GM19351 (cell line): Measurements from ENCODE around the gene GPR146.

Experiments
- ATAC-seq: cut with Tn5 transposase; IDR thresholded peaks from one replicate; pipeline ENCODE4 v1.9.1; 2021; ENCODE audit warnings: mild to moderate bottlenecking, moderate library complexity; ENCODE audit not compliant: unreplicated experiment

Gene GPR146

DNA sequence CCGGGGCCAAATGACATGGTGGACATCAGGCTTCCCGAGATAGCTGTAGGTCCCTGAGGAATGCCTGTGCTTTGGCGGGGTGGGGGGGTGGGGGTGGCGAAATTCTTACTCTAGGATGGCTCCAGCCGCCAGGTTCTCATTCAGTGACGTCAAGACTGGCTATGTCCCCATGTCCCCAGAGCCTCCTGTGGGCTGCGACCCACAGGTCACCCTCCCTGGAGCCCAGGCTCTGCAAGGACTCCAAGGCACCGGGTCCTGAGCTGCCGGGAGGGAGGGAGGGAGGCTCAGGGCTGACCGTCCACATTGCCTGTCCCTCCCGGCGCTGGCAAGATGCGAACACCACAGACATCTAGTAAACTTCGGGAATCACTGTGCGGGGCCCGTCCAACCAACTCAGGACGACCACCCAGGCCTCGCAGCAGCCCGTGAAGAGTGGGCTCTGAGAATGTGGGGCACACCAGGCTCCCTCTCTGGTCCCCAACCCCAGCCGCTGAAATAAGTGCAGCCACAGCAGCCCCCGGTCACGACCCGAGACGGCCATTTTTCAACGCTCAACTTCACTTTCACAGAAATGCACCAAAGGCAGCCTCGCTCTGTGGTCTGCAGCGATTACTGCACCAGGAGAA is 12.6 kb downstream of the GPR146 start:
- no peak for ATAC-seq

DNA sequence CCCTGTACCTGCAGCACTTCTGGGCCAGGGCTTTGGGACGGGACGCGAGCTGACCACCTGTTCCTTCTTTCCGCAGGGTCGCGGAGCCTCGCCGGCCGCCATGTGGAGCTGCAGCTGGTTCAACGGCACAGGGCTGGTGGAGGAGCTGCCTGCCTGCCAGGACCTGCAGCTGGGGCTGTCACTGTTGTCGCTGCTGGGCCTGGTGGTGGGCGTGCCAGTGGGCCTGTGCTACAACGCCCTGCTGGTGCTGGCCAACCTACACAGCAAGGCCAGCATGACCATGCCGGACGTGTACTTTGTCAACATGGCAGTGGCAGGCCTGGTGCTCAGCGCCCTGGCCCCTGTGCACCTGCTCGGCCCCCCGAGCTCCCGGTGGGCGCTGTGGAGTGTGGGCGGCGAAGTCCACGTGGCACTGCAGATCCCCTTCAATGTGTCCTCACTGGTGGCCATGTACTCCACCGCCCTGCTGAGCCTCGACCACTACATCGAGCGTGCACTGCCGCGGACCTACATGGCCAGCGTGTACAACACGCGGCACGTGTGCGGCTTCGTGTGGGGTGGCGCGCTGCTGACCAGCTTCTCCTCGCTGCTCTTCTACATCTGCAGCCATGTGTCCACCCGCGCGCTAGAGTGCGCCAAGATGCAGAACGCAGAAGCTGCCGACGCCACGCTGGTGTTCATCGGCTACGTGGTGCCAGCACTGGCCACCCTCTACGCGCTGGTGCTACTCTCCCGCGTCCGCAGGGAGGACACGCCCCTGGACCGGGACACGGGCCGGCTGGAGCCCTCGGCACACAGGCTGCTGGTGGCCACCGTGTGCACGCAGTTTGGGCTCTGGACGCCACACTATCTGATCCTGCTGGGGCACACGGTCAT is 13.3 kb downstream of the GPR146 start:
- no peak for ATAC-seq

GRCh38 chr7:1058311-1058710 is 14.0 kb downstream of the GPR146 start:
- no peak for ATAC-seq

DNA sequence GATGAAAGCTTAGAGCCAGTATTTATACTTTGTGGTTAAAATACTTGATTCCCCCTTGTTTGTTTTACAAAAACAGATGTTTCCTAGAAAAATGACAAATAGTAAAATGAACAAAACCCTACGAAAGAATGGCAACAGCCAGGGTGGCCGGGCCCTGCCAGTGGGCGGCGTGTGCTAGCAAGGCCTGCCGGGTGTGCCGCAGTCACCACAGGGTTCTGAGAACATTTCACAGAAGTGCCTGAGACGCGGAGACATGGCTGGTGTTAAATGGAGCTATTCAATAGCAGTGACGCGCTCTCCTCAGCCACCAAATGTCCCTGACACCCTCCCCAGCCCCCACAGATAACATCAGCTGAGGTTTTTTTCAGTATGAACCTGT is 14.5 kb downstream of the GPR146 start:
- ATAC-seq, result no peak

GRCh38 chr7:1059200-1060091 is 15.1 kb downstream of the GPR146 start:
- ATAC-seq, result peak; percentile 45

DNA sequence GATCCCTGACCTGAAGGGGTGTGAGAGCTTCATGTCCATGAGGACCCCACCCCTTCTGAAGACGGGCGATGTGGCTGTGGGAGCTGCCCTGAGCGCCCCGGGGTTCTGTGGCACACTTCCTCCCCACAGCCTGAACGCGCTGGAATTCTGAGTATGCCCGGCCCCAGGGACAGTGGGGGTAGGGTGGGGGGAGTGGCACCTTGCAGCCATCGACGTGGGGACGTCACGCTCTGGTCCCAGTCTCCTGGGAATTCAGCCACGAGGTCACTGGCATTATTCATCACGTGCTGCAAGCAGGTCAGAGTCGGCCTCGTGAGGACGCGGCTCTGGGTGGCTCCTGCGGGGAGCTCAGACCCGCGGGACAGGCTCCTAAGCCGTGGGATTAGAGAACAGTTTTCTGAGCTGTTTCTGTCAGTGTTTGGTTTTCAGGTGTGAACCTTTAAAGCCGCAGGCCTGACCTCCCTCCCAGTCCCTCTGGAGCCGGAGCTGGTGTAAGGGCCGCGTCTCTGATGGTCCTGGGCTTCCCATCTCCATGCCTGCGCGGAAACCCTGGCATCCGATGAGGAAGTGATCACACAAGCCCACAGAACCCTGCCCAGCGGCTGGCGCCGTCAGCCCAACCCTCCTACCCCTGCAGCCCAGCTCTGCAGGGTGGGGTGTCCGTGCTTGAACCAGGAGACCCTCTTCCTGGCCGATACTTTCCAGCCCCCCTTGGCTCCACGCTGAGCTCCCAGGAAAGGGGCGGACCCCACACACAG is 16.1 kb downstream of the GPR146 start:
- no peak for ATAC-seq

- ATAC-seq, result no peak
Measured at GRCh38 chr7:1061180-1061579, 16.8 kb downstream of the GPR146 start.

- peak; percentile 65 for ATAC-seq
Measured at GRCh38 chr7:1062296-1063294, 18.2 kb downstream of the GPR146 start.

DNA sequence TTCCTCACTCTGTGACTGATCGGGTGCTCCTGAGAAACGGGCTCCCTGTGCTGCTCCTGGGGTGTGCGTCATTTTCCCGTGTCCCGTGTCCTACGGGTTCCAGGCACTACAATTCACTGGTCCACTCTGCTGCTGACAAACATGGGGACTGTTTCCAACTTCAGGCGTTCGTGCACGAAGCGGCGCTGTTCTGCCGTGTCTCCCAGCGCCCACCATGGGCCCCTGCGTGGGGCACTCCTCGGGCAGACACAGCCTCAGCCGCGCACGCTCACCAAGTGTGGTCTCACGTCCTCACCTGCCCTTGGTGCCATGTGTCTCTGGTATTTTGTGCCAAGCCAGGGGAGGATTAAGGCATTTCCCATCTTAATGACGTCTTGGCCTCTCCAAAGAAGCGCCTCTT is 19.0 kb downstream of the GPR146 start:
- no peak for ATAC-seq

- ATAC-seq, result no peak
Measured at GRCh38 chr7:1064581-1064980, 20.2 kb downstream of the GPR146 start.

GRCh38 chr7:1065263-1065584 is 20.9 kb downstream of the GPR146 start:
- ATAC-seq, result no peak

GRCh38 chr7:1065585-1066241 is 21.4 kb downstream of the GPR146 start:
- peak; percentile 72 for ATAC-seq

DNA sequence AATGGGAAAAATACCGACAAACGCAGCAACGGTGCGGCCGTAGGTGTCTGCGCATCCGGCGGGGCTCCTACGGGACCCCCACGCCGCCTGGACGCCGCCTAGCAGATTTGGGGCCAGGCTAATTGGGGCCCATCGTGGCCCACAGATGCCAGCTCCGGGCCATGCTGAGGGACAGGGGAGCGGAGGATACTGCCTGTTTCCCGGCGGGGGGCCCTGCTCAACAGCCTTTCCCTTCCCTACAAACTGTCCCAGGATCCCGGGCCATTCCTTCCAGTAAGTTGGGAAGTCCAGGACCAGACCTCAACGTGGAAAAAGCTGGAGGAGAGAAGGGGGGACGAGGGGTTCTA is 21.9 kb downstream of the GPR146 start:
- no peak for ATAC-seq

DNA sequence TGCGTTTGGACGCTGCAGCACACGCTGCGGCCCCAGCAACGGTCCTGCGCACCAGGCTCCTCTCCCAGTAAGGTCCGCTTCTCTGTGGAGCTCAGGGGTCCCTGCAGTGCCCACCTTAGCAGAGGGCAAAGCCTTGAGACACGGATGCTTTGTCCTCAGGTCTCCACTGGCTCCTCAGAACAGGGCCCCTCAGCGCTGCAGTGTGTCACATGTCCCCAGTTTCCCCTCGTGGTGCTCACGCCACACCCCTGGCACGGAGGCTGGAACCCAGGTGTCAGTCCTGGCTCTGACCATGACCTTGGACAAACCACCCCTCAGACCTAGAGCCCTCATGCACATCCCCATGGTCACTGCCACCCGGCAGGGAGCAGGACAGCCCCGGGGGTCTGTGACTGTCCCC is 23.7 kb downstream of the GPR146 start:
- ATAC-seq, result no peak

DNA sequence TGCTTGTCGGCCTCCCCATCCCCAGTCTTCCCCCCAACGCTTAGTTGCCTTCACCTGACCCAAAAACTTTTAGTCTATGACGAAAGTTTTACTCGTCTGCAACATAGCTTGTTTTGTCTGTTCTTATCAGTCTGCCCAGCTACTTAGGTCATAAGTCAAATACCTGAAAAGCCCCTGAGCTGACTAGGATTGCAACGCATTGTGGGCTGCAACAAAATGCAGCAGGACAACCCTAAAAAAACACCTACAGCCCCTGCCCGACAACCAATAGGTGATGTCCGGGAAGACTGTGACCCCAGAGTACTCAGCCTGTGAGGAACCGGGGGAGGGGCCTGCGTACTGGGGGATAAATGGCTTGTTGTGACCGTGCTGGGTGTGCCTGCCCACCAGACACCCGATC is 24.3 kb downstream of the GPR146 start:
- no peak for ATAC-seq

DNA sequence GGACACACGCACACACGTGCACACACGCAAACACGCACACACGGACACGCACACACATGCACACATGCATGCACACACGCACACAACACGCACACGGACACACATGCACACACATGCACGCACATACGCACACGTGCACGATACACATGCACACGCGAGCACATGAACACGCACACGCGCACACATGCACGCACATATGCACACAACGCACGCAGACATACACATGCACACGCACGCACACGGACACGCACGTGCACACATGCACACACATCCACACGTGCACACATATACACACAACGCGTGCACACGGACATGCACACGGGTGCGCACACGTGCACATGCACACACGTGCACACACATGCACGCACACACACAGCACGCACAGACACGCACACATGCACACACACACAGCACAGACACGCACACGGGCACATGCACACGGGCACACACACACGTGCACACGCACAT is 26.2 kb downstream of the GPR146 start:
- ATAC-seq, result no peak

- no peak for ATAC-seq
Measured at GRCh38 chr7:1071731-1072254, 27.4 kb downstream of the GPR146 start.

GRCh38 chr7:1073142-1073977 is 29.0 kb downstream of the GPR146 start:
- no peak for ATAC-seq
